Effector memory CD4-positive, alpha-beta T cell (primary cell): ENCODE results near the gene CCDC83.
"Not testable (repeated sequence)": the region's sequence is repeated elsewhere in the genome, so short reads cannot be mapped to it uniquely, and the experiment has no call there.

Experiments used
- DNase-seq, 3 donors: peaks; one replicate each; pipeline ENCODE4 v3.0.0-alpha.2; 2020
- H3K27ac ChIP-seq: 2 replicates; pipeline ENCODE4 v1.7.0; 2013; ENCODE audit warnings: mild to moderate bottlenecking, low read length, moderate library complexity; ENCODE audit not compliant: insufficient read depth, poor library complexity, severe bottlenecking
- H3K27me3 ChIP-seq: replicated peaks from 2 replicates; pipeline ENCODE4 v1.7.0; 2013; ENCODE audit warnings: mild to moderate bottlenecking, low read length; ENCODE audit not compliant: insufficient read depth, control insufficient read depth, poor library complexity, severe bottlenecking
- H3K36me3 ChIP-seq: 2 replicates; pipeline ENCODE4 v1.7.0; 2013; ENCODE audit warnings: mild to moderate bottlenecking, low read length, moderate library complexity; ENCODE audit not compliant: control insufficient read depth, insufficient read depth
- H3K4me1 ChIP-seq: 2 replicates; pipeline ENCODE4 v1.7.0; 2013; ENCODE audit warnings: low read length, mild to moderate bottlenecking; ENCODE audit not compliant: control insufficient read depth, insufficient read depth, poor library complexity, severe bottlenecking
- H3K4me3 ChIP-seq: 2 replicates; pipeline ENCODE4 v1.7.0; 2013; ENCODE audit warnings: low read length, low read depth, mild to moderate bottlenecking; ENCODE audit not compliant: insufficient read depth, poor library complexity, severe bottlenecking
- H3K9me3 ChIP-seq: 2 replicates; pipeline ENCODE4 v1.7.0; 2013; ENCODE audit warnings: mild to moderate bottlenecking, low read length, moderate library complexity; ENCODE audit not compliant: control insufficient read depth

Gene CCDC83

GRCh38 chr11:85902353-85902752 is 47.2 kb downstream of the CCDC83 start:
- Histone ChIP-seq H3K36me3 (no peaks in the 10 kb centered on the region), H3K27me3 (no peaks in the 10 kb centered on the region), H3K27ac (no peak overlapping the region), H3K9me3 (no peaks in the 10 kb centered on the region), H3K4me3 (no peak overlapping the region), H3K4me1 (no peaks in the 10 kb centered on the region)
- DNase-seq, result no peak

GRCh38 chr11:85903406-85903805 is 48.2 kb downstream of the CCDC83 start:
- no peak for DNase-seq
- H3K4me1 ChIP-seq, result no peaks in the 10 kb centered on the region
- H3K36me3 ChIP-seq, result no peaks in the 10 kb centered on the region
- no peak overlapping the region for H3K4me3 ChIP-seq
- H3K9me3 ChIP-seq, result no peaks in the 10 kb centered on the region
- no peaks in the 10 kb centered on the region for H3K27me3 ChIP-seq
- no peak overlapping the region for H3K27ac ChIP-seq

- Histone ChIP-seq H3K4me1 (no peaks in the 10 kb centered on the region), H3K9me3 (no peaks in the 10 kb centered on the region), H3K36me3 (no peaks in the 10 kb centered on the region), H3K4me3 (no peak overlapping the region), H3K27ac (no peak overlapping the region), H3K27me3 (no peaks in the 10 kb centered on the region)
- no peak for DNase-seq
These were observed 48.6 kb downstream of the CCDC83 start for GRCh38 chr11:85903811-85904210.

- H3K27ac ChIP-seq, result no peak overlapping the region
- DNase-seq, result no peak
These were observed 57.2 kb downstream of the CCDC83 start for GRCh38 chr11:85912414-85912813.

GRCh38 chr11:85913513-85913912 is 58.3 kb downstream of the CCDC83 start:
- no peaks in the 10 kb centered on the region for H3K36me3 ChIP-seq
- no peak overlapping the region for H3K4me3 ChIP-seq
- no peaks in the 10 kb centered on the region for H3K27me3 ChIP-seq
- no peak for DNase-seq
- H3K4me1 ChIP-seq, result no peaks in the 10 kb centered on the region
- no peaks in the 10 kb centered on the region for H3K9me3 ChIP-seq
- H3K27ac ChIP-seq, result no peak overlapping the region

More at GRCh38 chr11:85912414-85912813, 57.2 kb downstream of the CCDC83 start:
- Histone ChIP-seq H3K27me3 (no peaks in the 10 kb centered on the region), H3K4me3 (no peak overlapping the region), H3K4me1 (no peaks in the 10 kb centered on the region), H3K9me3 (no peaks in the 10 kb centered on the region), H3K36me3 (no peaks in the 10 kb centered on the region)

GRCh38 chr11:85914425-85914824 is 59.2 kb downstream of the CCDC83 start:
- Histone ChIP-seq H3K27me3 (no peaks in the 10 kb centered on the region), H3K9me3 (no peaks in the 10 kb centered on the region), H3K4me1 (no peaks in the 10 kb centered on the region), H3K4me3 (no peak overlapping the region), H3K27ac (no peak overlapping the region), H3K36me3 (no peaks in the 10 kb centered on the region)
- no peak for DNase-seq

- no peak for DNase-seq
- no peak overlapping the region for H3K27ac ChIP-seq
- no peaks in the 10 kb centered on the region for H3K27me3 ChIP-seq
- no peak overlapping the region for H3K4me3 ChIP-seq
- no peaks in the 10 kb centered on the region for H3K4me1 ChIP-seq
- H3K36me3 ChIP-seq, result no peaks in the 10 kb centered on the region
- H3K9me3 ChIP-seq, result no peaks in the 10 kb centered on the region
These were observed 64.0 kb downstream of the CCDC83 start for GRCh38 chr11:85918910-85919794.

- DNase-seq, result no peak
- no peak overlapping the region for H3K4me3 ChIP-seq
- H3K4me1 ChIP-seq, result no peaks in the 10 kb centered on the region
- H3K9me3 ChIP-seq, result no peaks in the 10 kb centered on the region
- no peaks in the 10 kb centered on the region for H3K27me3 ChIP-seq
- no peaks in the 10 kb centered on the region for H3K36me3 ChIP-seq
- no peak overlapping the region for H3K27ac ChIP-seq
These were observed 67.2 kb downstream of the CCDC83 start for GRCh38 chr11:85922367-85922766.

- no peaks in the 10 kb centered on the region for H3K27me3 ChIP-seq
- no peak for DNase-seq
- H3K4me3 ChIP-seq, result no peak overlapping the region
- no peaks in the 10 kb centered on the region for H3K36me3 ChIP-seq
- no peak overlapping the region for H3K27ac ChIP-seq
- no peaks in the 10 kb centered on the region for H3K9me3 ChIP-seq
- H3K4me1 ChIP-seq, result no peaks in the 10 kb centered on the region
These were observed 68.3 kb downstream of the CCDC83 start for GRCh38 chr11:85923455-85923854.

GRCh38 chr11:85926653-85927214 is 71.6 kb downstream of the CCDC83 start:
- H3K27ac ChIP-seq, DNase-seq, H3K4me3 ChIP-seq, H3K36me3 ChIP-seq, H3K9me3 ChIP-seq, H3K27me3 ChIP-seq, H3K4me1 ChIP-seq: not testable (repeated sequence)
